Natural killer cell (primary cell): ENCODE data around the gene AGPAT4. TPM values are rescaled to one million over a fixed set of nuclear protein-coding genes. Genes with fewer than 3 reads are reported as not detected.

ENCODE experiments used
- ATAC-seq, 3 donors: fragments of 150-1000 bp in 2 of 3; fragments of 200-7000 bp in 1 of 3; cut with Tn5 transposase; 1 replicate in 1 of 3; 2 replicates in 2 of 3; pipeline ENCODE4 v1.10.0; 2021; ENCODE audit warnings: mild to moderate bottlenecking in 2 of 3, moderate library complexity in 2 of 3
- DNase-seq, 2 donors: peaks; one replicate each; pipeline versions ENCODE4 v3.0.0 to v3.0.0-alpha.2; 2013 to 2021; ENCODE audit warnings: mixed read lengths in 1 of 2
- H3K27ac ChIP-seq: one replicate; pipeline ENCODE4 v1.5.1; 2013; ENCODE audit warnings: mild to moderate bottlenecking, low read length
- H3K27me3 ChIP-seq: one replicate; pipeline ENCODE4 v1.6.1; 2013; ENCODE audit warnings: low read length; ENCODE audit not compliant: control insufficient read depth, insufficient read depth
- H3K36me3 ChIP-seq: one replicate; pipeline ENCODE4 v1.6.1; 2013; ENCODE audit warnings: low read length; ENCODE audit not compliant: control insufficient read depth, insufficient read depth
- H3K4me1 ChIP-seq: one replicate; pipeline ENCODE4 v1.6.1; 2013; ENCODE audit warnings: low read length; ENCODE audit not compliant: control insufficient read depth, insufficient read depth
- H3K4me3 ChIP-seq: one replicate; pipeline ENCODE4 v1.5.1; 2013; ENCODE audit warnings: low read length
- H3K9me3 ChIP-seq: one replicate; pipeline ENCODE4 v1.6.1; 2013; ENCODE audit warnings: low read length; ENCODE audit not compliant: control insufficient read depth, insufficient read depth
- H3K27ac Mint-ChIP-seq, 2 donors: one replicate each; pipeline ENCODE4 v1.8.0; 2022; ENCODE audit warnings: mild to moderate bottlenecking in 2 of 2, mixed read lengths in 2 of 2, moderate library complexity in 1 of 2
- H3K27me3 Mint-ChIP-seq, 2 donors: one replicate each; pipeline ENCODE4 v1.8.0; 2022; ENCODE audit warnings: low read depth in 2 of 2, mixed read lengths in 2 of 2
- H3K36me3 Mint-ChIP-seq: one replicate; pipeline ENCODE4 v1.8.0; 2022; ENCODE audit warnings: mixed read lengths
- H3K4me1 Mint-ChIP-seq, 2 donors: one replicate each; pipeline ENCODE4 v1.8.0; 2022; ENCODE audit warnings: mixed read lengths in 2 of 2
- H3K4me3 Mint-ChIP-seq: one replicate; pipeline ENCODE4 v1.8.0; 2022; ENCODE audit warnings: mild to moderate bottlenecking, moderate library complexity, mixed read lengths
- H3K9me3 Mint-ChIP-seq, 2 donors: one replicate each; pipeline ENCODE4 v1.8.0; 2022; ENCODE audit warnings: mixed read lengths in 2 of 2
- CTCF ChIP-seq: fragments of 200-600 bp; IDR thresholded peaks from one replicate; pipeline ENCODE4 v1.8.0; 2022; ENCODE audit warnings: antibody characterized with exemption
- WGBS: methylation state at CpG from one replicate; pipeline ENCODE4 v1.1.7; 2013; ENCODE audit warnings: missing lambda C conversion rate; ENCODE audit not compliant: insufficient coverage; 5-methylcytosine and 5-hydroxymethylcytosine counted together
- intact Hi-C: fragments of 100-400 bp; cut with micrococcal nuclease; formaldehyde crosslinking; loops from one replicate; pipeline ENCODE4 v1.14.2; 2022
- total RNA-seq, 4 donors: library from RNA; stranded (reverse); fragments of 120-200 nt in 1 of 4; gene quantifications; one replicate each; pipeline versions ENCODE4 v1.2.3 to v1.2.4, GENCODE V29; 2013 to 2022

AGPAT4 gene
- total RNA-seq, 3 donors from 2014 or later (not counting 1 experiment from before 2014, with no cell fraction given): 24.5 to 38.1 (median 25.8) TPM

DNA sequence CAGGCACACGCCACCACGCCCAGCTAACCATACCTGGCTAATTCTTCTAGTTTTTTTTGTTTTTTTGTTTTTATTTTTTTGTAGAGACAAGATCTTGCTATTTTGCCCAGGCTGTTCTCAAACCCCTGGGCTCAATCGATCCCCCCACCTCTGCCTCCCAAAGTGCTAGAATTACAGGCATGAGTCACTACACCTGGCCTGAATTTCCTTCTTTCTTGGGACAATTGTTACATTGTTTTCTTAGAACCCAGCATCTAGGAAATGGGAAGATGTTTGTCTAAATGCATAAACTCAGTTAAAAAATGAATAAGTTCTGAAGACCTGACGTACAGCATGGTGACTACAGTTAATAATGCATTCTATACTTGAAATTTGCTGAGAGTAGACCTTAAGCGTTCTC lies 10.8 kb upstream of the AGPAT4 start:
- Histone ChIP-seq H3K4me3 (no peak overlapping the region), H3K27ac (no peak overlapping the region), H3K4me1 (no peaks in the 10 kb centered on the region), H3K36me3 (no peaks in the 10 kb centered on the region), H3K27me3 (no peaks in the 10 kb centered on the region), H3K9me3 (no peaks in the 10 kb centered on the region)
- Mint-ChIP-seq H3K4me1 (no peaks in the 10 kb centered on the region), H3K27me3 (peaks cover 17 to 31% of the 10 kb centered on the region in 2 donors), H3K36me3 (peaks cover 15% of the 10 kb centered on the region), H3K9me3 (peaks cover 3 to 4% of the 10 kb centered on the region in 2 donors), H3K27ac (no peak overlapping the region), H3K4me3 (no peak overlapping the region)
- WGBS: 88% methylated on average over 3 of the region's 5 CpGs
- no peak for ATAC-seq
- no peak for DNase-seq
- intact Hi-C loops: no loop called here
- TF ChIP-seq CTCF: no peak

DNA sequence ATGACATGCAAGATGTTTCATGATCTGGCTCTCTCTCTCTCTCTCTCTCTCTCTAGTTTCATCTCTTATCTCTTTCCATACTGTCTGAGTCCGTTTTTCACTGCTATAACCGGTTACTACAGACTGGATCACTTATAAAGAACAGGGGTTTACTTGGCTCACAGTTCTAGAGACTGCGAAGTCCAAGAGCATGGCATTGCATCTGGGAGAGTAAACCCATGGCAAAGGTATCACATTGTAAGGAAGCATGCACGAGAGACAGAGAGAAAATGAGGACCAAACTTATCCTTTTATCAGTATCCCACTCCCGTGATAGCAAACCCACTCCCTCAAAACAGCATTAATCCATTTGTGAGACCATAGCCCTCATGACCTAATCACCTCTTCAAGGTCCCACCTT lies 7.2 kb upstream of the AGPAT4 start:
- H3K27me3 Mint-ChIP-seq: peaks cover 10 to 22% of the 10 kb centered on the region in 2 donors
- Histone ChIP-seq H3K4me3 (no peak overlapping the region), H3K27me3 (no peaks in the 10 kb centered on the region), H3K4me1 (no peaks in the 10 kb centered on the region), H3K27ac (no peak overlapping the region), H3K9me3 (no peaks in the 10 kb centered on the region), H3K36me3 (no peaks in the 10 kb centered on the region)
- peaks cover 15% of the 10 kb centered on the region for H3K36me3 Mint-ChIP-seq
- no peak for DNase-seq
- H3K9me3 Mint-ChIP-seq: peaks cover 3 to 4% of the 10 kb centered on the region in 2 donors
- ATAC-seq: no peak
- no peak overlapping the region for H3K4me3 Mint-ChIP-seq
- H3K4me1 Mint-ChIP-seq: no peaks in the 10 kb centered on the region
- no peak overlapping the region for H3K27ac Mint-ChIP-seq
- 80% methylated on average over 5 of the region's 5 CpGs for WGBS
- intact Hi-C loops: no loop called here
- TF ChIP-seq CTCF: no peak

DNA sequence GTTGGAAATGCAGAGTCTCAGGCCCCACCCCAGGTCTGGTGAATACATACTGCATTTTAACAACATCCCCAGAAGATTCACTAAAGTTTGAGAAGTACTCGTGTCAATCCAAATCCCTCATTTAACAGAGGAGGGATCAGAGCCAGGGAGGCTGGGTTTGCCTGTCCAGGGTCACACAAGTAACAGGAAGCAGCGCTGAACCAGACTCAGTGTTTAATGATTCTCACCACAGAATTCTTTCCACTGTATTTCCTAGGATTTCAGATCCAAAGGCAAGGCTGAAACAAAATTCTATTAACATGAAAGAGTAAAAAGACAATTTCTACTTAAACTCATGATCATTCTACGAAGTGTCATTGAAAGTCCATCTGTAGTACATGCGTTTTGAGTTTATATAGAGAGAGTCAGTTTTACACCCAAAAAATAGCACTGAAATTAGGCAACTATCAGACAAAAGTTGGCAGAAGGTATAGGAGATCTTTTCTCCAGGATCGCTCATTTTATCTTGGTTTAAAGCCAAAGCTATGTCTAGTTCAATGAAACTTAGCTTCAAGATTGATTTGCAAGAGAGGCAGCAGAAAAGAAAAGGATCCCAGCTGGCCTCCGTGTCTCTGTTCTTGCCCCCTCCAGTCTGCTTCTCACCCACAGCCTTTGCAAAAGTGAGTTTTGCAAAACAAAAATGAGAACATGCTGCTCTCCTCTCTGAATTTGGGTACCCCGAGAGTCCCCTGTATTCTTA lies 6.0 kb upstream of the AGPAT4 start:
- Mint-ChIP-seq H3K27ac (no peak overlapping the region), H3K9me3 (peaks cover 3 to 4% of the 10 kb centered on the region in 2 donors), H3K36me3 (peaks cover 15% of the 10 kb centered on the region), H3K4me1 (peaks cover 3 to 4% of the 10 kb centered on the region in 2 donors), H3K4me3 (no peak overlapping the region), H3K27me3 (peaks cover 10 to 21% of the 10 kb centered on the region in 2 donors)
- DNase-seq (no peak), ATAC-seq (no peak)
- Histone ChIP-seq H3K27ac (no peak overlapping the region), H3K4me1 (no peaks in the 10 kb centered on the region), H3K9me3 (no peaks in the 10 kb centered on the region), H3K4me3 (no peak overlapping the region), H3K27me3 (no peaks in the 10 kb centered on the region), H3K36me3 (no peaks in the 10 kb centered on the region)
- intact Hi-C loops: no loop called here
- 94% methylated on average over 5 of the region's 7 CpGs for WGBS
- no peak for TF ChIP-seq CTCF
